Endothelial cell of umbilical vein (primary cell): ENCODE measurements around the gene GRAMD1B. TPM values are rescaled to one million over a fixed set of nuclear protein-coding genes. Genes with fewer than 3 reads are reported as not detected.

Experiments used
- BruUV-seq: library from RNA; stranded (reverse); fragments of 400-500 nt; replicated peaks from 2 replicates; lab custom pipeline; 2021; lab: Mats Ljungman, UMichigan
- CTCF ChIA-PET: fragments of 300-600, 350-600 bp; sonication (Branson Sonifier 250); formaldehyde crosslinking; loops from one replicate; lab custom pipeline; 2021; ENCODE audit warnings: antibody characterized with exemption, inconsistent platforms; lab: Charles Lee
- POLR2A ChIA-PET: fragments of 300-600, 350-600 bp; sonication (Branson Sonifier 250); formaldehyde crosslinking; loops from one replicate; lab custom pipeline; 2021; ENCODE audit warnings: antibody characterized with exemption, inconsistent platforms; lab: Charles Lee
- DNase-seq: peaks from one replicate; pipeline ENCODE4 v3.0.0-alpha.2; 2011; ENCODE audit warnings: low read depth, low spot score
- FAIRE-seq: peaks from 2 replicates; lab custom pipeline; 2011; peaks lifted over from hg19 to GRCh38; lab: Jason Lieb, UNC
- H2AFZ ChIP-seq: 2 replicates; pipeline ENCODE4 v1.6.0; 2012; ENCODE audit warnings: low read depth, low read length, control low read depth, inconsistent platforms
- H3K27ac ChIP-seq: 2 replicates; pipeline ENCODE4 v1.5.1; 2011; ENCODE audit warnings: low read depth, mild to moderate bottlenecking, control low read depth, low read length, moderate library complexity; ENCODE audit not compliant: insufficient read depth
- H3K27me3 ChIP-seq, 2 experiments: 2 replicates each; pipeline versions ENCODE4 v1.6.0 to v1.6.1; 2011; ENCODE audit warnings: low read length in 2 of 2, mixed read lengths in 1 of 2; ENCODE audit not compliant: control insufficient read depth in 2 of 2, insufficient read depth in 2 of 2
- H3K36me3 ChIP-seq, 2 experiments: 2 replicates in 1 of 2; 3 replicates in 1 of 2; pipeline ENCODE4 v1.5.1; 2011; ENCODE audit warnings: low read length in 2 of 2, mild to moderate bottlenecking in 1 of 2, moderate library complexity in 1 of 2; ENCODE audit not compliant: control insufficient read depth in 2 of 2, insufficient read depth in 2 of 2; ENCODE audit errors: extremely low read depth in 1 of 2
- H3K4me1 ChIP-seq: 3 replicates; pipeline ENCODE4 v1.5.1; 2011; ENCODE audit warnings: mild to moderate bottlenecking, low read length; ENCODE audit not compliant: control insufficient read depth, insufficient read depth; ENCODE audit errors: extremely low read depth
- H3K4me2 ChIP-seq: 2 replicates; pipeline ENCODE4 v1.6.1; 2011; ENCODE audit warnings: low read length, control low read depth, mixed read lengths; ENCODE audit not compliant: insufficient read depth
- H3K4me3 ChIP-seq, 3 experiments: fragments of 200-600 bp in 1 of 3; sonication (generic), shearing (Covaris generic) in 1 of 3; replicated peaks in 1 of 3; 2 replicates each; pipeline ENCODE4 v1.5.1; 2011 to 2016; ENCODE audit warnings: control low read depth in 3 of 3, low read length in 3 of 3, mild to moderate bottlenecking in 2 of 3, inconsistent platforms in 1 of 3, low read depth in 1 of 3, moderate library complexity in 1 of 3; ENCODE audit not compliant: insufficient read depth in 1 of 3
- H3K79me2 ChIP-seq: 2 replicates; pipeline ENCODE4 v1.6.0; 2012; ENCODE audit warnings: low read length, inconsistent platforms; ENCODE audit not compliant: control insufficient read depth, insufficient read depth
- H3K9ac ChIP-seq: replicated peaks from 2 replicates; pipeline ENCODE3; 2011; ENCODE audit warnings: low read length, control low read depth; ENCODE audit not compliant: insufficient read depth; ENCODE audit errors: extremely low read depth
- H3K9me1 ChIP-seq: replicated peaks from 3 replicates; pipeline ENCODE4 v1.6.0; 2011; ENCODE audit warnings: mild to moderate bottlenecking, low read length; ENCODE audit not compliant: control insufficient read depth, insufficient read depth; ENCODE audit errors: extremely low read depth
- H3K9me3 ChIP-seq: replicated peaks from 2 replicates; pipeline ENCODE4 v1.5.1; 2012; ENCODE audit warnings: low read length, inconsistent platforms; ENCODE audit not compliant: control insufficient read depth, insufficient read depth
- H4K20me1 ChIP-seq: replicated peaks from 2 replicates; pipeline ENCODE3; 2011; ENCODE audit warnings: mild to moderate bottlenecking, low read length; ENCODE audit not compliant: control insufficient read depth, insufficient read depth; ENCODE audit errors: extremely low read depth
- JUN ChIP-seq: IDR thresholded peaks from 2 replicates; pipeline ENCODE4 v1.6.1; 2011; ENCODE audit warnings: borderline replicate concordance, low read depth; ENCODE audit not compliant: insufficient read length, insufficient read depth
- POLR2AphosphoS5 ChIP-seq: IDR thresholded peaks from 2 replicates; pipeline ENCODE4 v1.6.1; 2012; ENCODE audit warnings: low read depth, mild to moderate bottlenecking, control low read depth, low read length, moderate library complexity; ENCODE audit not compliant: insufficient read depth
- dilution Hi-C: fragments of 300-500 bp; cut with MboI; formaldehyde crosslinking; loops from one replicate; pipeline ENCODE4 v1.15.0; 2019; ENCODE audit warnings: low sequenced_read_pairs; ENCODE audit not compliant: extremely low pct_ligation_motif_present
- intact Hi-C: fragments of 100-400 bp; cut with micrococcal nuclease; formaldehyde crosslinking; loops from one replicate; pipeline ENCODE4 v1.10.0; 2022
- polyA plus RNA-seq, 4 experiments: library from polyadenylated mRNA; depleted of rRNA in 3 of 4; stranded (reverse) in 3 of 4; unstranded in 1 of 4; fragments of >200 nt; gene quantifications; 2 replicates each; pipeline versions ENCODE4 v1.2.1 to v1.2.3, GENCODE V29; 2011 to 2012; ENCODE audit warnings: missing spikeins in 1 of 4
- total RNA-seq: library from RNA; stranded (reverse); gene quantifications from 2 replicates; pipeline ENCODE4 v1.2.3, GENCODE V29; 2021
- TF ChIP-seq, protein P1 (sequence below), 2 donors: IDR thresholded peaks; 1 replicate in 1 of 2; 2 replicates in 1 of 2; pipeline ENCODE4 v1.5.1; 2011; ENCODE audit warnings: low read length in 2 of 2, mild to moderate bottlenecking in 2 of 2, moderate library complexity in 2 of 2, control low read depth in 1 of 2, inconsistent platforms in 1 of 2, low read depth in 1 of 2; ENCODE audit not compliant: insufficient read depth in 1 of 2; ENCODE audit errors: extremely low read depth in 1 of 2

The GRAMD1B gene
- total and polyA plus RNA-seq, 2 donors (not counting 3 experiments of a cell fraction or from before 2014, with no cell fraction given), result 5.1 to 11.1 TPM

- BruUV-seq, result no TSS peak
- no peaks in the 10 kb centered on the region for H3K36me3 ChIP-seq
- H3K9me3 ChIP-seq, result no peaks in the 10 kb centered on the region
- dilution Hi-C loops, result no loop called here
- DNase-seq (peak; percentile 52), FAIRE-seq (peak; percentile 58)
- no peak overlapping the region for H2AFZ ChIP-seq
- H3K27me3 ChIP-seq, result no peaks in the 10 kb centered on the region
- TF ChIP-seq JUN (peak; percentile 45), POLR2AphosphoS5 (no peak)
- H3K9me1 ChIP-seq, result no peaks in the 10 kb centered on the region
- no peak overlapping the region for H3K9ac ChIP-seq
- intact Hi-C loops, result no loop called here
- H3K4me2 ChIP-seq, result no peak overlapping the region
- POLR2A ChIA-PET, result no interaction called here
- H4K20me1 ChIP-seq, result peaks cover 3% of the 10 kb centered on the region
- no peaks in the 10 kb centered on the region for H3K79me2 ChIP-seq
- H3K4me1 ChIP-seq, result no peaks in the 10 kb centered on the region
- H3K27ac ChIP-seq, result no peak overlapping the region
- CTCF ChIA-PET, result interaction anchor here (1.1 to 3.0 kb wide), 3 partner anchors 9 to 37 kb away, joined by 3 to 12 read pairs (median 6); no protein-coding TSS in a partner anchor
- no peak overlapping the region for H3K4me3 ChIP-seq
Observed at GRCh38 chr11:123543797-123544196, 113.7 kb downstream of the GRAMD1B start.

- DNase-seq (no peak), FAIRE-seq (no peak)
- intact Hi-C loops, result loop anchor here (1.0 kb wide), 1 partner anchor 10 kb away; no protein-coding TSS in a partner anchor
- Histone ChIP-seq H3K36me3 (no peaks in the 10 kb centered on the region), H3K9me3 (no peaks in the 10 kb centered on the region), H3K27me3 (no peaks in the 10 kb centered on the region), H3K27ac (no peak overlapping the region), H3K4me1 (no peaks in the 10 kb centered on the region), H4K20me1 (peaks cover 3% of the 10 kb centered on the region), H3K4me2 (no peak overlapping the region), H3K9ac (no peak overlapping the region), H2AFZ (no peak overlapping the region), H3K4me3 (no peak overlapping the region), H3K9me1 (no peaks in the 10 kb centered on the region), H3K79me2 (no peaks in the 10 kb centered on the region)
- ChIA-PET CTCF (interaction anchor here (1.4 to 3.0 kb wide), 2 partner anchors 10 to 16 kb away, joined by 3 to 12 read pairs; no protein-coding TSS in a partner anchor), POLR2A (no interaction called here)
- no TSS peak for BruUV-seq
- TF ChIP-seq, protein P1, sequence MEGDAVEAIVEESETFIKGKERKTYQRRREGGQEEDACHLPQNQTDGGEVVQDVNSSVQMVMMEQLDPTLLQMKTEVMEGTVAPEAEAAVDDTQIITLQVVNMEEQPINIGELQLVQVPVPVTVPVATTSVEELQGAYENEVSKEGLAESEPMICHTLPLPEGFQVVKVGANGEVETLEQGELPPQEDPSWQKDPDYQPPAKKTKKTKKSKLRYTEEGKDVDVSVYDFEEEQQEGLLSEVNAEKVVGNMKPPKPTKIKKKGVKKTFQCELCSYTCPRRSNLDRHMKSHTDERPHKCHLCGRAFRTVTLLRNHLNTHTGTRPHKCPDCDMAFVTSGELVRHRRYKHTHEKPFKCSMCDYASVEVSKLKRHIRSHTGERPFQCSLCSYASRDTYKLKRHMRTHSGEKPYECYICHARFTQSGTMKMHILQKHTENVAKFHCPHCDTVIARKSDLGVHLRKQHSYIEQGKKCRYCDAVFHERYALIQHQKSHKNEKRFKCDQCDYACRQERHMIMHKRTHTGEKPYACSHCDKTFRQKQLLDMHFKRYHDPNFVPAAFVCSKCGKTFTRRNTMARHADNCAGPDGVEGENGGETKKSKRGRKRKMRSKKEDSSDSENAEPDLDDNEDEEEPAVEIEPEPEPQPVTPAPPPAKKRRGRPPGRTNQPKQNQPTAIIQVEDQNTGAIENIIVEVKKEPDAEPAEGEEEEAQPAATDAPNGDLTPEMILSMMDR (IDR thresholded peaks at IDR 0.05; ENCODE audit: extremely low read depth in 1 of 2, insufficient read depth in 1 of 2, low read depth in 1 of 2, low read length in 2 of 2), result no peak
- dilution Hi-C loops, result no loop called here
Observed at GRCh38 chr11:123544631-123545375, 114.7 kb downstream of the GRAMD1B start.
